Measurements from ENCODE around the gene MORN5.
A peak's percentile ranks its signal among the peaks of the same experiment; 100 is the strongest.

The MORN5 gene

DNA sequence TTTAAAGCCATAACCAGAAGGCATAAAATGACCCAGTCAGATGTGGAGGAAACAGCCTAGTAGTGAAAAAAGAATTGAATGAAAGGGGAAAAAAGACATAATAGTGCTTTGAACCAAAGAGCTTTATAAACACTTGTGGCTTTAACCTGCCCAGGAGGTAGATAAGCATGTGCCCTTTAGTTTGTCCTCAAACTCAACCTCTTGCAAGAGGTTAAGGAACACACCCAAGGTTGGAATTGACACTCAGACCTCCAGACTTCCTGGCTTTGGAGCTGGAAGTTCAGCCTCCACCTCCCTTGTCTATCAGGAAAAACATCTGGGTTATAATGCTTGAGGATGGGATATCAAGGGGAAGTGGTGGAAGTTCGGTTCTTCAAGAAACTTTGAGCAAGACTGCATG is 16.4 kb upstream of the MORN5 start:
- Histone ChIP-seq H2AFZ (ENCODE audit: low read depth) (no peak overlapping the region), H4K20me1 (ENCODE audit: insufficient read depth) (no peaks in the 10 kb centered on the region), H3K79me2 (ENCODE audit: insufficient read depth, low read depth) (peaks cover 6% of the 10 kb centered on the region; the same call in 1 of the 2 replicates), H3K27ac (peak overlapping the region; percentile 70), H3K36me3 (ENCODE audit: insufficient read depth) (no peaks in the 10 kb centered on the region), H3K9ac (no peak overlapping the region), H3K4me1 (ENCODE audit: low read depth, poor library complexity, severe bottlenecking) (peaks cover 38% of the 10 kb centered on the region), H3K4me2 (peak overlapping the region; percentile 61; the same call in 1 of the 2 replicates), H3K27me3 (ENCODE audit: insufficient read depth, low read depth) (no peaks in the 10 kb centered on the region), H3K4me3 (IDR thresholded peaks at IDR 0.05; ENCODE audit: insufficient read depth, low read depth, low read length) (no peak overlapping the region)
- no peak for TF ChIP-seq CTCF (conservative IDR thresholded peaks at IDR 0.05; ENCODE audit: low read depth, low read length)

GRCh38 chr9:122143876-122144405 is 15.8 kb upstream of the MORN5 start:
- H3K79me2 ChIP-seq (ENCODE audit: insufficient read depth, low read depth): peaks cover 6% of the 10 kb centered on the region; the same call in 1 of the 2 replicates
- peak overlapping the region; percentile 70; the same call in 1 of the 2 replicates for H3K27ac ChIP-seq
- no peak for TF ChIP-seq CTCF (conservative IDR thresholded peaks at IDR 0.05; ENCODE audit: low read depth, low read length)
- no peak overlapping the region for H2AFZ ChIP-seq (ENCODE audit: low read depth)
- H3K4me1 ChIP-seq (ENCODE audit: low read depth, poor library complexity, severe bottlenecking): peaks cover 38% of the 10 kb centered on the region
- H3K27me3 ChIP-seq (ENCODE audit: insufficient read depth, low read depth): no peaks in the 10 kb centered on the region
- H3K4me2 ChIP-seq: 0 out of 2 replicates have a peak overlapping the region, but pooled peaks have one; percentile 61
- H3K4me3 ChIP-seq (IDR thresholded peaks at IDR 0.05; ENCODE audit: insufficient read depth, low read depth, low read length): no peak overlapping the region
- no peaks in the 10 kb centered on the region for H4K20me1 ChIP-seq (ENCODE audit: insufficient read depth)
- no peaks in the 10 kb centered on the region for H3K36me3 ChIP-seq (ENCODE audit: insufficient read depth)
- no peak overlapping the region for H3K9ac ChIP-seq

GRCh38 chr9:122144836-122145591 is 14.7 kb upstream of the MORN5 start:
- H2AFZ ChIP-seq (ENCODE audit: low read depth): no peak overlapping the region
- H3K4me2 ChIP-seq: no peak overlapping the region
- peaks cover 9% of the 10 kb centered on the region; the same call in 1 of the 2 replicates for H3K79me2 ChIP-seq (ENCODE audit: insufficient read depth, low read depth)
- no peak overlapping the region for H3K9ac ChIP-seq
- TF ChIP-seq CTCF (conservative IDR thresholded peaks at IDR 0.05; ENCODE audit: low read depth, low read length): peak; percentile 49
- no peaks in the 10 kb centered on the region for H4K20me1 ChIP-seq (ENCODE audit: insufficient read depth)
- H3K4me1 ChIP-seq (ENCODE audit: low read depth, poor library complexity, severe bottlenecking): peaks cover 38% of the 10 kb centered on the region
- no peak overlapping the region for H3K27ac ChIP-seq
- no peaks in the 10 kb centered on the region for H3K27me3 ChIP-seq (ENCODE audit: insufficient read depth, low read depth)
- H3K4me3 ChIP-seq (IDR thresholded peaks at IDR 0.05; ENCODE audit: insufficient read depth, low read depth, low read length): no peak overlapping the region
- H3K36me3 ChIP-seq (ENCODE audit: insufficient read depth): no peaks in the 10 kb centered on the region

- no peak overlapping the region for H2AFZ ChIP-seq (ENCODE audit: low read depth)
- H3K4me2 ChIP-seq: no peak overlapping the region
- no peak overlapping the region for H3K9ac ChIP-seq
- H3K27me3 ChIP-seq (ENCODE audit: insufficient read depth, low read depth): no peaks in the 10 kb centered on the region
- no peak overlapping the region for H3K27ac ChIP-seq
- no peaks in the 10 kb centered on the region for H4K20me1 ChIP-seq (ENCODE audit: insufficient read depth)
- peaks cover 38% of the 10 kb centered on the region for H3K4me1 ChIP-seq (ENCODE audit: low read depth, poor library complexity, severe bottlenecking)
- H3K4me3 ChIP-seq (IDR thresholded peaks at IDR 0.05; ENCODE audit: insufficient read depth, low read depth, low read length): no peak overlapping the region
- H3K79me2 ChIP-seq (ENCODE audit: insufficient read depth, low read depth): peaks cover 9% of the 10 kb centered on the region; the same call in 1 of the 2 replicates
- no peaks in the 10 kb centered on the region for H3K36me3 ChIP-seq (ENCODE audit: insufficient read depth)
- no peak for TF ChIP-seq CTCF (conservative IDR thresholded peaks at IDR 0.05; ENCODE audit: low read depth, low read length)
These were observed 14.2 kb upstream of the MORN5 start for GRCh38 chr9:122145592-122145863.

Data from KMS-11 (cell line).